Activated CD8-positive, alpha-beta T cell treated with anti-CD3 and anti-CD28 coated beads for 36 hours (primary cell): ENCODE data around the gene SPC25. TPM values are rescaled to one million over a fixed set of nuclear protein-coding genes. Genes with fewer than 3 reads are reported as not detected.
A peak's percentile ranks its signal among the peaks of the same experiment; 100 is the strongest.

Experiments used
- ATAC-seq: fragments of 200-7000 bp; cut with Tn5 transposase; one replicate; pipeline ENCODE4 v1.10.0; 2021; ENCODE audit warnings: mild to moderate bottlenecking, moderate library complexity
- CTCF ChIA-PET: fragments of 350-600 bp; sonication (Branson Sonifier 250); formaldehyde crosslinking; loops from one replicate; lab custom pipeline; 2021; ENCODE audit warnings: antibody characterized with exemption; lab: Charles Lee
- POLR2A ChIA-PET: fragments of 350-600 bp; sonication (Branson Sonifier 250); formaldehyde crosslinking; loops from one replicate; lab custom pipeline; 2021; ENCODE audit warnings: antibody characterized with exemption; lab: Charles Lee
- DNase-seq: peaks from one replicate; pipeline ENCODE4 v3.0.0-alpha.2; 2020
- H3K27ac Mint-ChIP-seq: one replicate; pipeline ENCODE4 v1.8.0; 2021; ENCODE audit warnings: mild to moderate bottlenecking, mixed read lengths
- H3K27me3 Mint-ChIP-seq: one replicate; pipeline ENCODE4 v1.8.0; 2021; ENCODE audit warnings: mixed read lengths
- H3K36me3 Mint-ChIP-seq: one replicate; pipeline ENCODE4 v1.8.0; 2021; ENCODE audit warnings: low read depth, mixed read lengths
- H3K4me1 Mint-ChIP-seq: one replicate; pipeline ENCODE4 v1.8.0; 2021; ENCODE audit warnings: low read depth, mixed read lengths
- H3K4me3 Mint-ChIP-seq: one replicate; pipeline ENCODE4 v1.8.0; 2021; ENCODE audit warnings: mild to moderate bottlenecking, moderate library complexity, mixed read lengths
- H3K9me3 Mint-ChIP-seq: one replicate; pipeline ENCODE4 v1.8.0; 2021; ENCODE audit warnings: mixed read lengths
- CTCF ChIP-seq: fragments of 200-600 bp; IDR thresholded peaks from one replicate; pipeline ENCODE4 v1.8.0; 2022; ENCODE audit warnings: antibody characterized with exemption, mild to moderate bottlenecking
- intact Hi-C: fragments of 100-400 bp; cut with micrococcal nuclease; formaldehyde crosslinking; loops from one replicate; pipeline ENCODE4 v1.10.0; 2022
- total RNA-seq, 2 experiments: library from RNA; stranded (reverse); gene quantifications; one replicate each; pipeline ENCODE4 v1.2.3, GENCODE V29; 2021

SPC25 gene
- total RNA-seq, 2 experiments from 2014 or later = 32.0 to 35.6 TPM

- no peak overlapping the region for H3K27ac Mint-ChIP-seq
- intact Hi-C loops = no loop called here
- DNase-seq (no peak), ATAC-seq (no peak)
- H3K4me3 Mint-ChIP-seq = no peak overlapping the region
- H3K36me3 Mint-ChIP-seq = peaks cover 5% of the 10 kb centered on the region
- TF ChIP-seq CTCF = no peak
- no peaks in the 10 kb centered on the region for H3K9me3 Mint-ChIP-seq
- H3K27me3 Mint-ChIP-seq = no peaks in the 10 kb centered on the region
- POLR2A ChIA-PET = no interaction called here
- H3K4me1 Mint-ChIP-seq = no peaks in the 10 kb centered on the region
- CTCF ChIA-PET = no interaction called here
These were observed 39.4 kb downstream of the SPC25 start for GRCh38 chr2:168850846-168851245.

- no peak for TF ChIP-seq CTCF
These were observed 40.6 kb downstream of the SPC25 start for GRCh38 chr2:168849610-168850009.

GRCh38 chr2:168848225-168848624 is 42.0 kb downstream of the SPC25 start:
- H3K27me3 Mint-ChIP-seq = no peaks in the 10 kb centered on the region
- POLR2A ChIA-PET = no interaction called here
- TF ChIP-seq CTCF = no peak
- no peak overlapping the region for H3K4me3 Mint-ChIP-seq
- no peak overlapping the region for H3K27ac Mint-ChIP-seq
- no peak for DNase-seq
- no peaks in the 10 kb centered on the region for H3K4me1 Mint-ChIP-seq
- no peaks in the 10 kb centered on the region for H3K36me3 Mint-ChIP-seq
- intact Hi-C loops = no loop called here
- CTCF ChIA-PET = no interaction called here
- no peaks in the 10 kb centered on the region for H3K9me3 Mint-ChIP-seq
- ATAC-seq = no peak

More at GRCh38 chr2:168849610-168850009, 40.6 kb downstream of the SPC25 start:
- ChIA-PET CTCF (no interaction called here), POLR2A (interaction anchor here (1.0 kb wide), 1 partner anchor 41 kb away, joined by 3 read pairs; the partner anchor contains the start of gene SPC25)
- Mint-ChIP-seq H3K27me3 (no peaks in the 10 kb centered on the region), H3K9me3 (no peaks in the 10 kb centered on the region), H3K4me1 (no peaks in the 10 kb centered on the region), H3K27ac (no peak overlapping the region), H3K4me3 (no peak overlapping the region), H3K36me3 (peaks cover 4% of the 10 kb centered on the region)
- ATAC-seq = no peak
- intact Hi-C loops = no loop called here
- DNase-seq = peak; percentile 20

GRCh38 chr2:168843253-168843652 is 47.0 kb downstream of the SPC25 start:
- POLR2A ChIA-PET = no interaction called here
- CTCF ChIA-PET = no interaction called here
- Mint-ChIP-seq H3K27ac (no peak overlapping the region), H3K36me3 (no peaks in the 10 kb centered on the region), H3K4me1 (peaks cover 3% of the 10 kb centered on the region), H3K4me3 (no peak overlapping the region), H3K9me3 (no peaks in the 10 kb centered on the region), H3K27me3 (no peaks in the 10 kb centered on the region)
- DNase-seq (no peak), ATAC-seq (no peak)
- intact Hi-C loops = no loop called here
- TF ChIP-seq CTCF = no peak

- no peak for TF ChIP-seq CTCF
- Mint-ChIP-seq H3K4me1 (peaks cover 3% of the 10 kb centered on the region), H3K9me3 (no peaks in the 10 kb centered on the region), H3K27ac (no peak overlapping the region), H3K27me3 (no peaks in the 10 kb centered on the region), H3K36me3 (no peaks in the 10 kb centered on the region), H3K4me3 (no peak overlapping the region)
- ATAC-seq = no peak
- CTCF ChIA-PET = no interaction called here
- intact Hi-C loops = no loop called here
- DNase-seq = no peak
- POLR2A ChIA-PET = no interaction called here
These were observed 48.8 kb downstream of the SPC25 start for GRCh38 chr2:168841445-168841844.
